Upper lobe of left lung (tissue), 4 donors: ENCODE measurements around the gene EVA1A.

ENCODE experiments used
- CTCF ChIP-seq, 6 experiments: fragments of 450-650 bp in 4 of 6; fragments of 200-600 bp in 2 of 6; sonication (generic) in 2 of 6; IDR thresholded peaks; one replicate each; pipeline ENCODE4 v1.5.1; 2016 to 2019; ENCODE audit warnings: antibody characterized with exemption in 6 of 6
- EP300 ChIP-seq, 4 donors: sonication (generic); formaldehyde crosslinking; IDR thresholded peaks; one replicate each; pipeline ENCODE4 v1.5.1; 2017; ENCODE audit warnings: antibody characterized with exemption in 4 of 4, control low read depth in 2 of 4
- POLR2A ChIP-seq, 4 donors: fragments of 450-650 bp; IDR thresholded peaks; one replicate each; pipeline ENCODE4 v1.5.1; 2016 to 2017; ENCODE audit warnings: antibody characterized with exemption in 4 of 4, mild to moderate bottlenecking in 2 of 4
- POLR2AphosphoS5 ChIP-seq, 2 donors: sonication (generic); formaldehyde crosslinking; IDR thresholded peaks; one replicate each; pipeline ENCODE4 v1.5.1; 2017; ENCODE audit warnings: antibody characterized with exemption in 2 of 2

- peak; percentile 13 to 57 (median 33) for TF ChIP-seq CTCF (IDR thresholded peaks at IDR 0.05)
- no peak for TF ChIP-seq POLR2A (IDR thresholded peaks at IDR 0.05)
- no peak for TF ChIP-seq POLR2AphosphoS5 (IDR thresholded peaks at IDR 0.05)
- no peak for TF ChIP-seq EP300 (IDR thresholded peaks at IDR 0.05)
Observed at GRCh38 chr2:75464348-75464946, 96.3 kb downstream of the EVA1A start.
